ENCODE measurements around the gene SERPIND1.

SERPIND1 gene

GRCh38 chr22:20783300-20783673 is 9.4 kb downstream of the SERPIND1 start:
- no peak for TF ChIP-seq CTCF (IDR thresholded peaks at IDR 0.05; ENCODE audit: low read depth, low read length)
- DNase-seq (ENCODE audit: low read depth in 2 of 2): no peak
- no peak overlapping the region for H3K4me3 ChIP-seq (replicated peaks in 1 of 2; ENCODE audit: low read depth in 2 of 2, low read length in 2 of 2)

DNA sequence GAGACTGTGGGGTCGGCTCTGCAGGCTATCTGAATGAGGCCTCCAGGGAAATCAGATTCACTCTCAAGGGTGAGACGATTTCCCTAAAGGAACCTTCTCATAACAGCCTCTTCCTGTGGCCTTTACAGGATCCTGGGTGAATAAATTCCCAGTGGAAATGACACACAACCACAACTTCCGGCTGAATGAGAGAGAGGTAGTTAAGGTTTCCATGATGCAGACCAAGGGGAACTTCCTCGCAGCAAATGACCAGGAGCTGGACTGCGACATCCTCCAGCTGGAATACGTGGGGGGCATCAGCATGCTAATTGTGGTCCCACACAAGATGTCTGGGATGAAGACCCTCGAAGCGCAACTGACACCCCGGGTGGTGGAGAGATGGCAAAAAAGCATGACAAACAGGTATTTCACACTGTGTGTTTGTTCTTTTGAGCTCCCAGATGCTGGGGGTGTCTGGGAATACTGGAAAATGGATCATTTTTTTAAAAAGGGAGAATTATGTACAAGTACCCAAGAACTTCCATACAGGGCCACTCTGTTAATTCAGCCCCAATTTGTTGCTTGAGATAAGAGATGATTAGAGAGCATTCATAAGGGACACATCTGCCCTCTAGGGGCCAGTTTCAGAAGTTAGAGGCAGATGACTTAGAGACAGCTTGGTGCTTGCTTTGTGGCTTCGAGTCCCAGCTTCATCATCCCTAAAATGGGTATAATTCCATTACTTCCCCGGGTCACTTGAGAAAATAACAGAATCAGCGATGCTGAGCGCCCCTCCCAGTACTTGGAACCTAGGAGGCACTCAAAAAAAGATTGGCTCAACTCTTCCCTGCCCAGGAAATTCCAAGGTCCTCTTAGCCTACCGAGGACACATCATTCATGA is 10.2 kb downstream of the SERPIND1 start:
- H3K4me3 ChIP-seq (replicated peaks in 1 of 2; ENCODE audit: low read depth in 2 of 2, low read length in 2 of 2): no peak overlapping the region
- TF ChIP-seq CTCF (IDR thresholded peaks at IDR 0.05; ENCODE audit: low read depth, low read length): peak; percentile 77
- DNase-seq (ENCODE audit: low read depth in 2 of 2): peak; percentile 75 to 95

DNA sequence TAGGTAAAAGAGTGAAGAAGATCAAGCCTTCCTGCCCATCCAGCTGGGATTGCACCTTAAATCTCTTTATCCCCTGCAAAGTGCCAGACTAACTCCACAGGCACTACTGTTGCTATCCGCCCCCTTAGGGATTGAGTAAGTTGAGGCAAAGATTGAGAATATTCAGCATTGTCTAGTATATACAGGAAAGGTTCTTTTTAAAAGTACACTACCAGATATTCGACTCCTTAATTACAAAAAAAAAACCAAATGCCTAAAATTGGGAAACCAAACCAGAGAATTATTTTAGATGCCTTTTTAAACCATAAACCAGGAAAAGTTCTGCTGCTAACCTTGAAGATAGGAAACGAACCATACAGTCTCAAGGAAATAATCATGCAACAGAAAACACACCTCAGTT is 11.5 kb downstream of the SERPIND1 start:
- no peak for TF ChIP-seq CTCF (IDR thresholded peaks at IDR 0.05; ENCODE audit: low read depth, low read length)
- no peak overlapping the region for H3K4me3 ChIP-seq (replicated peaks in 1 of 2; ENCODE audit: low read depth in 2 of 2, low read length in 2 of 2)
- DNase-seq (ENCODE audit: low read depth in 2 of 2): no peak

DNA sequence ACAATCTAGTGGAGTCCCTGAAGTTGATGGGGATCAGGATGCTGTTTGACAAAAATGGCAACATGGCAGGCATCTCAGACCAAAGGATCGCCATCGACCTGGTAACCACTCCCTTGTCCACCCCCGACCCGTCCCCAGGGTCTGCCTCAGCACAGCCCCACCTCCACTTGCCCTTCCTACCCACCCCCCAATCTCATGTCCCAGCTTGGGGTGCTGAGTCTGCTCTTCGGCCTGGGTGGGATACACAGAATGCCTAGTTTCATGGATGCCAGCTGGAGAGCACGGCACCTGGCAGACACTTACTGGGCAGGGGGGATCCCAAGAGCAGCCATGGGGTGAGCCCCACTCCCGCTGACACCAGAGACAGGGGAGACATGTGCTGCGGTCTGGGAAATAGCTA is 12.1 kb downstream of the SERPIND1 start:
- DNase-seq (ENCODE audit: low read depth in 2 of 2): no peak
- H3K4me3 ChIP-seq (replicated peaks in 1 of 2; ENCODE audit: low read depth in 2 of 2, low read length in 2 of 2): no peak overlapping the region
- no peak for TF ChIP-seq CTCF (IDR thresholded peaks at IDR 0.05; ENCODE audit: low read depth, low read length)

- no peak for TF ChIP-seq CTCF (IDR thresholded peaks at IDR 0.05; ENCODE audit: low read depth, low read length)
- no peak for DNase-seq (ENCODE audit: low read depth in 2 of 2)
- no peak overlapping the region for H3K4me3 ChIP-seq (replicated peaks in 1 of 2; ENCODE audit: low read depth in 2 of 2, low read length in 2 of 2)
Measured at GRCh38 chr22:20786536-20786979, 12.6 kb downstream of the SERPIND1 start.

GRCh38 chr22:20787223-20787622 is 13.3 kb downstream of the SERPIND1 start:
- no peak overlapping the region for H3K4me3 ChIP-seq (replicated peaks in 1 of 2; ENCODE audit: low read depth in 2 of 2, low read length in 2 of 2)
- TF ChIP-seq CTCF (IDR thresholded peaks at IDR 0.05; ENCODE audit: low read depth, low read length): no peak
- DNase-seq (ENCODE audit: low read depth in 2 of 2): no peak
